GM18873 (cell line): ENCODE results near the gene ATL3.
A peak's percentile ranks its signal among the peaks of the same experiment; 100 is the strongest.
"Not testable (repeated sequence)": the region's sequence is repeated elsewhere in the genome, so short reads cannot be mapped to it uniquely, and the experiment has no call there.

Experiments used
- ATAC-seq: cut with Tn5 transposase; IDR thresholded peaks from one replicate; pipeline ENCODE4 v1.9.1; 2021; ENCODE audit warnings: mild to moderate bottlenecking, moderate library complexity, moderate number of reproducible peaks; ENCODE audit not compliant: unreplicated experiment, low FRiP score

The ATL3 gene

DNA sequence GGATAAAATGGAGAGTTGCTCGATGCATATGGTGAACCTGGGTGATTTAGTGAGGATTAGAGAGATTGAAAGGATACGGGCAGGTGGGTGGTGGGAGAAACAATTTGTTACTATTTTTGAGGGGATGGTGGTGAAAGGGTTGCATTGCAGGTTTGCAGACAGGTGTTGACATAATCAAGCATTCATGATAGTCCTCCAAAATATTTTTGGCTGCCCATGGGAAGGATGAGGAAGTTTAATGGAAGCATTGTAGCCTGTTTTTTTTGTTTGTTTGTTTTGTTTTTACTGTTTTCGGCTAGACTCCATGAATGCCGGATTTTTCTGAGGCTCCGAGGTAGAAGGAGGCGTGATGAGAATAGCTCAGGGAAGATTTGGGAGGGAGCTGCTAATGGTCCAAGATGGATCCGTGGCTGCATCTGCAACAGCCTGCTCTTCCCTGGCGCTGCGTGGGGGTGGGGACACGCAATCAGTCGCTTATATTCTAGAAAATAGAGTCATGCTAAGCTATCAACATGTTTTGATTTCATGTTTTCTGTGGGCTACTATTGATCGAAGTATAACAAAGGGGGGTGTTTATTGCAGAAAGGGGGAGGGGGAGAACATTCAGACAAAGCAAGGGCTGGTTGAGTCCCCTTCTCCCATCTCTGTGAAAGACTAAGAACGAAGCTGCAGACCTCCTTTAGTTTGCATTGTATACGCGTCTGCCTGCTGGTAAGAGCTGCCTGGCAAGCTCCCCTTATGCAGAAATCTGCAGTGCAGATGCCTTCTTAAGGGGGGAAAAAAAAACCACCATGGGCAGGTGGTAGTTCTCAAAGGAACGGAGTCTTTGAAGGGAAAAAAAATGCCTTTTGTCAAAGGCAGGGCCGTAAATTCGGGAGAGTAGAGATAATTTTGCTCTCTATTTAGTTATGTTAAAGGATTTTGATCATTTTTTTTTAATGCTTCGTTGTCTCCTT lies 11.2 kb upstream of the ATL3 start:
- ATAC-seq, result peak; percentile 8

DNA sequence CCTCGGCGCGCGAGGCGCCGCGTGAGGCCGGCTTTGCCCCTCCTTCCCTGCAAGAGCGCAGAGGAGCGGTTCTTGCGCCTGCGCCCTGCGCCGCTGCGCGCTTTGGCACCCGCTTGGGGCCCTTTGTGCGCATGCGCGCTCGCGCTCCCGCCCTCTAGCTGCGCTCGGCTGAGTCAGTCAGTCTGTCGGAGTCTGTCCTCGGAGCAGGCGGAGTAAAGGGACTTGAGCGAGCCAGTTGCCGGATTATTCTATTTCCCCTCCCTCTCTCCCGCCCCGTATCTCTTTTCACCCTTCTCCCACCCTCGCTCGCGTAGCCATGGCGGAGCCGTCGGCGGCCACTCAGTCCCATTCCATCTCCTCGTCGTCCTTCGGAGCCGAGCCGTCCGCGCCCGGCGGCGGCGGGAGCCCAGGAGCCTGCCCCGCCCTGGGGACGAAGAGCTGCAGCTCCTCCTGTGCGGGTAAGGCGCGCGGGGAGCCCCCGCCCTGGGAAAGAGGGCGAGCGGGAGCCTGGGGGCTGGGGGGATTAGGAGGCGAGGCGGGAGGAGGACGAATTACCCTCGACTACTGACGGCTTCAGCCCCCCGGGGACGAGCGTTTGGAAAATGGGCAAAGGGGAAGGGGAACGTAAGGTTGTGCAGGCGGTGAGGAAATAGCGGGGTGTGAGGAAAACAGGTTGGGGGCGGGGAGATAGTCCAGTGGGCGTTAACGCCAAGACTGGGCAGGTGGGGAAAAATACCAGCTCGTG lies 10.3 kb upstream of the ATL3 start, which contains the start of gene RTN3:
Gene RTN3 (plus strand): TSS at position 180 of the 745 bp plus-strand sequence. CDS start 137 bp downstream, at position 317.
- ATAC-seq, result peak; percentile 83

GRCh38 chr11:63680834-63681320 lies 9.7 kb upstream of the ATL3 start:
- ATAC-seq, result no peak

- ATAC-seq, result no peak
Observed at GRCh38 chr11:63673579-63673978, 2.4 kb upstream of the ATL3 start.

- ATAC-seq, result no peak
Observed at GRCh38 chr11:63672936-63673539, 1.9 kb upstream of the ATL3 start.

- ATAC-seq, result no peak
Observed at GRCh38 chr11:63672156-63672463, 934 bp upstream of the ATL3 start.

DNA sequence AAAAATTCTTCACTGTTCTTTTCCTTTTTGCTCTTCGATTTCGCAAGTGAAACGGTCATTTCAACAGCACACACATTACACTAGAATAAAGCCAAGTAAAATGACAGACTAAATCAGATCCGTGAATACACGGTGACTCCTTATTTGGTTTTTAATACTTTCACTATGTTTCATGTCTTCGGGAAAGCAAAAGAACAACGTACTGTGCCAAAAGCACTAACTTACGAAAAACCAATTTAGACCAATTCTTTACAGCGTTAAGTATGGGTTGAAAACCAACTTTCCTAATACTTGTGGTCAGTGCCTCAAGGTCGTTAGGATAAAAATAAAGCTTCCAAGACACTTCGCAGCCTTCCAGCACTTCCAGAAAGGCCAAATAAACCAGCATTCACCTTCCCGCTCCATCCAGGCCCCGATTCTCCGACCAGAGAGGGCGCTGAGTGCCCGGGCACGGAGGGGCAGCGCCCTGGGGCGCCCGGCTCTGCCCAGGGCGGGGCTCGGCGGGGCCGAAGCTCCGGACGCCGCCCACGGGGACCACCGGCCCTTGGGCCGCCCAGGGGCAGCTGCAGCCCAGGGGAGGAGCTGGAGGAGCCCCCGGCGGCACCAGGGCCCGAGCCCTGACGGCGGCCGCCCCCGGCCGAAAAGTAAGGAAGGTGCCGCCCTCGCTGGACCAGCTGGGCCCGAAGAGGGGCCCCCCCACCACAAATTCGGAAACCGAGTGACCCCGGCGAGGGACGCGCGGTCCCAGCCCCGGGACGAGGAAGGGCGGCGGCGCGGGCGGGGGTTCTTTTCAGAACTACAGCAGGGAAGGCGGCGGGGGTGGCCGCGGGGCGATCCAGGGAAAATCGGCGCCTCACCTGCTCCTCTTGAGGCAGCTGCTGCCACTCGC lies 499 bp downstream of the ATL3 start:
- peak; percentile 17 for ATAC-seq

DNA sequence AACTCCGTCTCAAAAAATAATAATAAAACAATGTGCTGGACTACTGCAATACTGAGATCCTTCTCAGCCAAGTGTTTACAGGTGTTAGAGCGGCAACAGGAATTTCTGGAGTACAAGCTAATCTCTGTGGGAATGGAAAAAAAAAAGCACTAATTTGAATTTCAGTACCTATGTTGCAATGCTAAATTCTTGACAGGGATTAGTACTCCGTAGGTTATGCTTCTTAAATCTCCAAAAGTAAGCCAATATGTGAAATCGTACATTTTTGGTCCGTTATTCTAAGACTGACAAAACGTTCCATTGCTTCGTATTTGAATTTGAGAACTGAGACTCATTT lies 1.1 kb downstream of the ATL3 start:
- ATAC-seq, result no peak

GRCh38 chr11:63667995-63668795 lies 3.0 kb downstream of the ATL3 start:
- no peak for ATAC-seq

GRCh38 chr11:63666874-63667273 lies 4.3 kb downstream of the ATL3 start:
- ATAC-seq, result no peak

DNA sequence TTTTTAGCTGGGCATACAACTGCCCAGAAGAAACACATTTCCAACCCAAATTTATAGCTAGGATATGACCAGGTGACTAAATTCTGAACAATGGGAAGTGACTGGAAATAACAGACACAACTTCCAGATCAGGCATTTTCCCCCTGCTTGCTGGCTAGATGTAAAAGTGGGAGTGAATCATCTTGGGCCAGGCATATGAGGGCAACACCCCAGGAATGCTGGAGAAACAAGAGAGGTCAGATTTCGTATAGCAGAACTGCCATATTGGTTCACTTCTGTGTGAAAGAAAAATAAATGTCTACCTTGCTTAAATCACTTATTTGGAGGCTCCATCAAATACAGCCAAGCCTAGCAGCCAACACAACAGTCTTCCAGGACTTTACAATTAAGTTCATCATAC lies 7.4 kb downstream of the ATL3 start:
- ATAC-seq, result no peak

- ATAC-seq, result no peak
Observed at GRCh38 chr11:63660972-63661371, 10.2 kb downstream of the ATL3 start.

GRCh38 chr11:63652671-63653070 lies 18.5 kb downstream of the ATL3 start:
- no peak for ATAC-seq

- ATAC-seq, result no peak
Observed at GRCh38 chr11:63643205-63643604, 28.0 kb downstream of the ATL3 start.

DNA sequence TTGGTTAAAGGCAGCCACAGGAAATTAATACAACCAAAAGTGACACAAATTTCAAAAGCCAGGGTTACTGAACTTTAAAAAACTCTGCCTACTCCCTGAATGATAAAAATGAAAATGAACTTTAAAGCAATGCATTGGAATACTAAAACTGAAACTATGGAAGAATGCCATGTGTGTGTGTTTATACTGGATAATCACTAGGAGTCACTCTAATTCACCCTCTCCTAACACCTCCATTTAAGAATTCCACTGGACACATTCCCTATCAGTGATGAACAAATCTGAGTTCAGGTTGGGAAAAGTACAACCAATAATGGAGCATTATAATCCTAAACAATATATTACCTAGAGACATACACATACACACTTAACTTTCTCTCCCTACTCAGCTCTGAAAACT lies 29.4 kb downstream of the ATL3 start:
- ATAC-seq, result no peak

- no peak for ATAC-seq
Observed at GRCh38 chr11:63639199-63639832, 31.9 kb downstream of the ATL3 start.

GRCh38 chr11:63638436-63638835 lies 32.7 kb downstream of the ATL3 start:
- not testable (repeated sequence) for ATAC-seq

DNA sequence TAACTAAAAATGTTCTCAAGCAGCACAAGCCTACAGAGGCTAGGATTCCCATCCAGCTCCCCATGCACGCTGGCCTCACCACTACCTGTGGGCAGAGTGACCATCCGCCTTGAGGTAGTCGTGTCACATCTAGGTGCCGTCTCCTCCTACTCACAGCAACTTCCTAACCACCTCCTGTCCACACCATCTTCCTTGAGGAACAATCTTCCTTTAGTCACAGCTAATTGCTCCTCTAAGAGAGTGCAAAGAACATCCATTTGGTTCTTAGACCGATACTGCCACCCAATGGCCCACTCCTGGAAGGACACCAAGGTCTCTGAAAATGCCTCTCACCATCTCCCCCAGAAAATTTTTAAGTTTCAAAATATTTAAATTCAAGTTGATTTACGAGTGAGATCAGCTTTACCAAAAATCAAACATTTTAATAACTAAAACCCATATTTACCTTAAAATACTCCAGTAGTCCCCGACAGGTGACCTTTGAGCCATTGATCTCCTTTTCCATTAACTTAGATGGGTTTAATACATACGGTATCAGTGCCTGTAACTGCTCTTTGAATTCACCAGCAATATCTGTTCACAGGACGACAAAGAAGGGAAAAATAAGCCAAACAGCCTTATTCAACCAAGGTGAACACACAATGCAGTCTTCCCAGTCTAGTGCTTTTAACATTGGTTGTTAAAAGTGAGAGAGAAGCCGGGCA lies 35.3 kb downstream of the ATL3 start:
- ATAC-seq, result no peak
